ENCODE measurements around the gene COLQ. TPM values are rescaled to one million over a fixed set of nuclear protein-coding genes. Genes with fewer than 3 reads are reported as not detected.

Gene COLQ
- total RNA-seq (2014; rRNA removed; shearing (Covaris generic)): 0.32 and 1.1 TPM in 2 replicates
- 0.29 and 0.93 TPM in 2 replicates for polyA plus RNA-seq (2016; fragmentation: Nextera tagmentation; extraction: Ambion mirVana)

DNA sequence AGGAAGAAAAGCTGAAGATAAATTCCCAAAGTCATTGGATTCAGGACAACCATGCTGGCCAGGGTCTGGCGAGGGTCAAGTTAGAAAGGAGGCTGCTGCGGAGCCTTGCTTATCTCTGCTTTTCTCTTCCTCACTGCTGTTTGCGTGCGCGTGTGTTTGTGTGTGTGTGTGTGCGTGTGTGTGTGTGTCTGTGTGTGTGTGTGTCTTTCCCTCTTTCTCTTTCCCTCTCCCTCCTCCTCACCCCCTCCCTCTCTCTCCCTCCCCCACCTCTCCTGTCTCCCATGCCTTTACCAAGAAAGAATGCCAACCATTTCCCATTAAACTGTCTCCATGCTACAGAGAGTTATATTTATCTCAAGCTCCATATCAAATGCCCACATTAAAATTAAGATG, at the start of gene COLQ:
COLQ (minus strand) TSS at position 134 of the 393 bp plus-strand sequence; CDS start at position 53, 81 bp downstream.
- TF ChIP-seq EZH2phosphoT487 (IDR thresholded peaks at IDR 0.05; ENCODE audit: insufficient read depth, low read depth): no peak
- TF ChIP-seq EZH2 (IDR thresholded peaks at IDR 0.05; ENCODE audit: insufficient read depth, poor library complexity, severe bottlenecking): no peak
- no peak for DNase-seq
- no peak within 1 kb of the TSS for H2AFZ ChIP-seq
- H3K27ac ChIP-seq: no peak within 1 kb of the TSS
- no peaks in the 10 kb centered on the region for H3K9me3 ChIP-seq (ENCODE audit: low read depth)
- no peaks in the 10 kb centered on the region for H3K36me3 ChIP-seq (ENCODE audit: low read depth)
- in situ Hi-C loops (cut with MboI): no loop called here
- H3K9ac ChIP-seq: no peak within 1 kb of the TSS
- H3K79me2 ChIP-seq (ENCODE audit: insufficient read depth): no peaks in the 10 kb centered on the region
- no peaks in the 10 kb centered on the region for H4K20me1 ChIP-seq (ENCODE audit: insufficient read depth)
- H3K4me3 ChIP-seq: no peak within 1 kb of the TSS
- H3F3A ChIP-seq (ENCODE audit: insufficient read depth): no peaks in the 10 kb centered on the region
- WGBS, 2 experiments (ENCODE audit: low coverage in 1 of 2, low lambda C conversion rate in 2 of 2, missing lambda C conversion rate in 2 of 2): 91 to 100% methylated on average over 1 to 6 of the region's 6 CpGs
- 0 out of 2 replicates have a peak, but pooled peaks cover 5% of the 10 kb centered on the region for H3K4me1 ChIP-seq (ENCODE audit: insufficient read depth)
- H3K27me3 ChIP-seq (replicated peaks; ENCODE audit: insufficient read depth): no peaks in the 10 kb centered on the region
- no peaks in the 10 kb centered on the region for H3K9me2 ChIP-seq (ENCODE audit: insufficient read depth)
- no peak within 1 kb of the TSS for H3K4me2 ChIP-seq (ENCODE audit: unreplicated experiment)

DNA sequence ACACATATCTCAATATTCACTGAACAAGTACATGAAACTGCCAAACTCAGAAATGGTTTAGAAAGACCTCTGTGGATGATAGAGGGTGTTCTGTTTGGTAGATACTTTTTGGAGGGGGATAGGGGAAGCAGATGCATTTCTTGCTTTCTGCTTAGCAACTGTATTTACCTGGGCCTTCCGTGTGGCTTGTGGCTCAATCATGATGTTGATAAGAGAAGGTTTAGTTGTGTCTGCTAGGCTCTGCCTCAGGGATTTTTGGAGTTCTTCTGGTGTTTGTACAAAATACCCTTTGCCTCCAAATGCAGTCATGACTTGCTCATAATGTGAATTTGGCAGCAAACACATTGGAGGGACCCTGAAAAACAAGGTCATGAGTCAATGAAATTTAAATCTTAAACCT, 41.7 kb upstream of the COLQ start:
- in situ Hi-C loops (cut with MboI): loop anchor here (25.0 kb wide), 1 partner anchor 301 kb away; no protein-coding TSS in a partner anchor
- TF ChIP-seq EZH2 (IDR thresholded peaks at IDR 0.05; ENCODE audit: insufficient read depth, poor library complexity, severe bottlenecking): no peak
- Histone ChIP-seq H3K36me3 (ENCODE audit: low read depth) (peaks cover 41% of the 10 kb centered on the region), H3K79me2 (ENCODE audit: insufficient read depth) (no peaks in the 10 kb centered on the region), H3K4me1 (ENCODE audit: insufficient read depth) (no peaks in the 10 kb centered on the region), H3K4me3 (no peak overlapping the region), H3K9me2 (ENCODE audit: insufficient read depth) (no peaks in the 10 kb centered on the region), H3K27ac (no peak overlapping the region), H3K27me3 (replicated peaks; ENCODE audit: insufficient read depth) (no peaks in the 10 kb centered on the region), H3K9me3 (ENCODE audit: low read depth) (no peaks in the 10 kb centered on the region), H3K4me2 (ENCODE audit: unreplicated experiment) (no peak overlapping the region), H3F3A (ENCODE audit: insufficient read depth) (peaks cover 4% of the 10 kb centered on the region; the same call in 1 of the 2 replicates), H4K20me1 (ENCODE audit: insufficient read depth) (no peaks in the 10 kb centered on the region), H2AFZ (no peak overlapping the region), H3K9ac (no peak overlapping the region)
- WGBS, 2 experiments (ENCODE audit: low coverage in 1 of 2, low lambda C conversion rate in 2 of 2, missing lambda C conversion rate in 2 of 2): 100% methylated on average over 1 of the region's 1 CpG
- DNase-seq: no peak

DNA sequence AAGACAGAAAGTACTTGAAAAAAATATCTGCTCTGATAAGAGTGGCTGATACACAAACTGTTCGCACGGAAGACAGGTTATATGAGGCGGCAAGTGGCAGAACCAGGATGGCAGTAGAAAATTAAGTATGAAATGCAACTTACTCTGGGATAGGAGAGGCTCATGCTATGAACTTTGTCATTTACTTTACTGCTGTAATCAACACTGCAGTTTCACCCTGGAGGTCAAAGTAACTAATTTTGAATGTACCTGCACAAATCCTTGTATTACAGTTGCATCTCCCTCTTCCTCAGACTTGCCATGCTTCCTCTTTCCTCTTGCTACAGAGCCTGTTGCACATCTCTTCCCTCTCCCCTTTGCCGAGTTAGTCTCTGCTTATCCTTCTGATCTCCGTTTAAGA, 41.1 kb upstream of the COLQ start:
- 92 to 95% methylated on average over 5 of the region's 5 CpGs for WGBS, 2 experiments (ENCODE audit: low coverage in 1 of 2, low lambda C conversion rate in 2 of 2, missing lambda C conversion rate in 2 of 2)
- in situ Hi-C loops (cut with MboI): loop anchor here (25.0 kb wide), 1 partner anchor 300 kb away; no protein-coding TSS in a partner anchor
- H3K27ac ChIP-seq: no peak overlapping the region

DNA sequence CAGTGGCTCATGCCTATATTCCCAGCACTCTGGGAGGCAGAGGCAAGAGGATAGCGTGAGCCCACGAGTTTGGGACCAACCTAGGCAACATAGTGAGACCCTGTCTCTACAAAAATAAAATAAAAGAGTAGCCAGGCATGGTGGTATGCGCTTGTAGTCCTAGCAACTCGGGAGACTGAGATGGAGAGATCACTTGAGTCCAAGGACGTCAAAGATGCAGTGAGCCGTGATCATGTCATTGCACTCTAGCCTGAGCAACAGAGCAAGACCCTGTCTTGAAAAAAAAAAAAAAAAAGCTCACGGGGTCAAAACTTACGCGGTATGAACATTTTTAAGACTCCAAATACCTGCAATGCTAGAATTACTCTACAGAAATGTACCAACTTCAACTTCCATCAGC, 37.1 kb upstream of the COLQ start:
- no peak for DNase-seq
- no peak overlapping the region for H3K4me3 ChIP-seq
- TF ChIP-seq EZH2phosphoT487 (IDR thresholded peaks at IDR 0.05; ENCODE audit: insufficient read depth, low read depth): no peak
- TF ChIP-seq EZH2 (IDR thresholded peaks at IDR 0.05; ENCODE audit: insufficient read depth, poor library complexity, severe bottlenecking): no peak
- H3K36me3 ChIP-seq (ENCODE audit: low read depth): 0 out of 2 replicates have a peak, but pooled peaks cover 17% of the 10 kb centered on the region
- 0 out of 2 replicates have a peak, but pooled peaks cover 5% of the 10 kb centered on the region for H3K4me1 ChIP-seq (ENCODE audit: insufficient read depth)
- no peaks in the 10 kb centered on the region for H3K9me3 ChIP-seq (ENCODE audit: low read depth)
- H3K4me2 ChIP-seq (ENCODE audit: unreplicated experiment): no peak overlapping the region
- in situ Hi-C loops (cut with MboI): loop anchor here (10.0 to 25.0 kb wide), 2 partner anchors 134 to 296 kb away; partner anchors contain the start of genes EAF1 and METTL6
- no peaks in the 10 kb centered on the region; the same call in 1 of the 2 replicates for H4K20me1 ChIP-seq (ENCODE audit: insufficient read depth)
- 75 to 76% methylated on average over 9 of the region's 9 CpGs for WGBS, 2 experiments (ENCODE audit: low coverage in 1 of 2, low lambda C conversion rate in 2 of 2, missing lambda C conversion rate in 2 of 2)
- H3K9ac ChIP-seq: no peak overlapping the region
- no peaks in the 10 kb centered on the region for H3K27me3 ChIP-seq (replicated peaks; ENCODE audit: insufficient read depth)
- no peak overlapping the region for H2AFZ ChIP-seq
- H3K79me2 ChIP-seq (ENCODE audit: insufficient read depth): no peaks in the 10 kb centered on the region
- no peak overlapping the region for H3K27ac ChIP-seq
- no peaks in the 10 kb centered on the region for H3K9me2 ChIP-seq (ENCODE audit: insufficient read depth)
- peaks cover 3% of the 10 kb centered on the region; the same call in 1 of the 2 replicates for H3F3A ChIP-seq (ENCODE audit: insufficient read depth)

More for the DNA sequence above, 41.1 kb upstream of the COLQ start:
- Histone ChIP-seq H2AFZ (no peak overlapping the region), H3K9ac (no peak overlapping the region), H3K79me2 (ENCODE audit: insufficient read depth) (no peaks in the 10 kb centered on the region), H3K4me1 (ENCODE audit: insufficient read depth) (no peaks in the 10 kb centered on the region), H3K4me2 (ENCODE audit: unreplicated experiment) (no peak overlapping the region), H3K9me3 (ENCODE audit: low read depth) (no peaks in the 10 kb centered on the region), H4K20me1 (ENCODE audit: insufficient read depth) (no peaks in the 10 kb centered on the region), H3K27me3 (replicated peaks; ENCODE audit: insufficient read depth) (no peaks in the 10 kb centered on the region), H3K4me3 (no peak overlapping the region), H3F3A (ENCODE audit: insufficient read depth) (peaks cover 4% of the 10 kb centered on the region; the same call in 1 of the 2 replicates), H3K36me3 (ENCODE audit: low read depth) (peaks cover 35% of the 10 kb centered on the region; the same call in 1 of the 2 replicates), H3K9me2 (ENCODE audit: insufficient read depth) (no peaks in the 10 kb centered on the region)
- TF ChIP-seq EZH2 (IDR thresholded peaks at IDR 0.05; ENCODE audit: insufficient read depth, poor library complexity, severe bottlenecking): no peak
- TF ChIP-seq EZH2phosphoT487 (IDR thresholded peaks at IDR 0.05; ENCODE audit: insufficient read depth, low read depth): no peak
- DNase-seq: no peak
